ENCODE results near the gene PI4KA. TPM values are rescaled to one million over a fixed set of nuclear protein-coding genes. Genes with fewer than 3 reads are reported as not detected.
"Not testable (repeated sequence)": the region's sequence is repeated elsewhere in the genome, so short reads cannot be mapped to it uniquely, and the experiment has no call there.

The PI4KA gene
- total RNA-seq, 4 donors from 2014 or later: 69.8 to 115 (median 82.3) TPM

DNA sequence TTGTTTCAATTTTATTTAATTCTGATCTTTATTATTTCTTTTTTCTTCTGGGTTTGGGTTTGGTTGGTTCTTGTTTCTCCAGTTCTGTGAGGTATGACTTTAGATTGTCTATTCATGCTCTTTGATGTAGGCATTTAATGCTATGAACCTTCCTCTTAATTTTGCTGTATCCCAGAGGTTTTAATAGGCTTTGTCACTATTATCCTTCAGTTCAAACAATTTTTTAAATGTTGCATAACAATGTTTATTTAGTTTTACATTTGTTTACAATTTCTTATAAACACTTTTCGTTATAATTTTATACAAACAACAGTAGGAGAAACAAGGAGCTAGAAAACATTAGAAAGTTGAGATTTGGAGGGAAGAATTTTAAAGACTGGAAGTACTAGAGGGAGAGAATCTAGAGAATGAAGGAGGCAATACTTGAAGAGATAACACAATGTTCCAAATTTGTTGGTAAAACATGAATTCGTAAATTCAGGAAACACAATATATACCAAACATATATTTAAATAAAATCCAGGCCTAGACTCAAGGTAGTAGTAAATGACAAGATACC, 180.8 kb downstream of the PI4KA start:
- H3K4me3 ChIP-seq: no peak overlapping the region
- DNase-seq (ENCODE audit: extremely low spot score): no peak
- H3K27ac ChIP-seq (replicated peaks in 1 of 4): no peak overlapping the region
- intact Hi-C loops (cut with DNase I): no loop called here
- WGBS: 73% methylated on average over 2 of the region's 2 CpGs
- TF ChIP-seq EP300 (IDR thresholded peaks at IDR 0.05): no peak
- TF ChIP-seq POLR2A (IDR thresholded peaks at IDR 0.05; ENCODE audit: low read depth): no peak
- TF ChIP-seq, protein P1, sequence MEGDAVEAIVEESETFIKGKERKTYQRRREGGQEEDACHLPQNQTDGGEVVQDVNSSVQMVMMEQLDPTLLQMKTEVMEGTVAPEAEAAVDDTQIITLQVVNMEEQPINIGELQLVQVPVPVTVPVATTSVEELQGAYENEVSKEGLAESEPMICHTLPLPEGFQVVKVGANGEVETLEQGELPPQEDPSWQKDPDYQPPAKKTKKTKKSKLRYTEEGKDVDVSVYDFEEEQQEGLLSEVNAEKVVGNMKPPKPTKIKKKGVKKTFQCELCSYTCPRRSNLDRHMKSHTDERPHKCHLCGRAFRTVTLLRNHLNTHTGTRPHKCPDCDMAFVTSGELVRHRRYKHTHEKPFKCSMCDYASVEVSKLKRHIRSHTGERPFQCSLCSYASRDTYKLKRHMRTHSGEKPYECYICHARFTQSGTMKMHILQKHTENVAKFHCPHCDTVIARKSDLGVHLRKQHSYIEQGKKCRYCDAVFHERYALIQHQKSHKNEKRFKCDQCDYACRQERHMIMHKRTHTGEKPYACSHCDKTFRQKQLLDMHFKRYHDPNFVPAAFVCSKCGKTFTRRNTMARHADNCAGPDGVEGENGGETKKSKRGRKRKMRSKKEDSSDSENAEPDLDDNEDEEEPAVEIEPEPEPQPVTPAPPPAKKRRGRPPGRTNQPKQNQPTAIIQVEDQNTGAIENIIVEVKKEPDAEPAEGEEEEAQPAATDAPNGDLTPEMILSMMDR (IDR thresholded peaks at IDR 0.05): no peak
- TF ChIP-seq POLR2AphosphoS5 (IDR thresholded peaks at IDR 0.05): no peak
- no peaks in the 10 kb centered on the region for H3K4me1 ChIP-seq
- peaks cover 0 to 6% (median 0%) of the 10 kb centered on the region in 4 donors for H3K27me3 ChIP-seq
- no peaks in the 10 kb centered on the region for H3K9me3 ChIP-seq
- H3K36me3 ChIP-seq: no peaks in the 10 kb centered on the region

DNA sequence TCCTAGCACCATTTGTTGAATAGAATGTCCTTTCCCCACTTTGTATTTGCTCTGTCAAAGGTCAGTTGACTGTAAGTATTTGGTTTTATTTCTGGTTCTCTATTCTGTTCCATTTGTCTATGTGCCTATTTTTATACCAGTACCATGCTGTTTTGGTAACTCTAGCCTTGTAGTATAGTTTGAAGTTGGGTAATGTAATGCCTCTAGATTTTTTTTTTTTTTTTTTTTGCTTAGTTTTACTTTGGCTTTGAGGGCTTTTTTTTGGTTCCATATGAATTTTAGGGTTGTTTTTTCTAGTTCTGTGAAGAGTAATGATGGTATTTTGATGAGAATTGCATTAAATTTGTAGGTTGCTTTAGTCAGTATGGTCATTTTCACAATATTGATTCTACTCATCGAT, 183.0 kb downstream of the PI4KA start:
- DNase-seq (ENCODE audit: extremely low spot score); H3K4me3 ChIP-seq; H3K4me1 ChIP-seq; intact Hi-C loops (cut with DNase I); H3K36me3 ChIP-seq; H3K27ac ChIP-seq (replicated peaks in 1 of 4); H3K9me3 ChIP-seq: not testable (repeated sequence)
- 86% methylated on average over 1 of the region's 1 CpG for WGBS
- H3K27me3 ChIP-seq: peaks cover 0 to 14% (median 12%) of the 10 kb centered on the region in 4 donors

DNA sequence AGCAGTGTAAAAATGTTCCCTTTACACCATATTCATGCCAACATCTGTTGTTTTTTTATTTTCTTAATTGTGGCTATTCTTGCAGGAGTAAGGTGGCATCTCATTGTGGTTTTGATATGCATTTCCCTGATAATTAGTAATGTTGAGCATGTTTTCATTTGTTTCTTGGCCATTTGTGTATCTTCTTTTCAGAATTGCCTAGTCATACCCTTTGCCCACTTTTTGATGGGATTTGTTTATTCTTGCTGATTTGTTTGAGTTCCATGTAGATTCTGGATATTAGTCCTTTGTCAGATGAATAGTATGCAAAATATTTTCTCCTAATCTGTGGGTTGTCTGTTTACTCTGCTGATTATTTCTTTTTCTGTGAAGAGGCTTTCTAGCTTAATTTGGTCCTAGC, 183.6 kb downstream of the PI4KA start:
- Histone ChIP-seq H3K9me3 (no peaks in the 10 kb centered on the region), H3K27me3 (peaks cover 0 to 20% (median 15%) of the 10 kb centered on the region in 4 donors), H3K4me3 (no peak overlapping the region), H3K27ac (replicated peaks in 1 of 4) (no peak overlapping the region), H3K36me3 (no peaks in the 10 kb centered on the region), H3K4me1 (peaks cover 0 to 9% (median 6%) of the 10 kb centered on the region in 4 donors)
- TF ChIP-seq EP300 (IDR thresholded peaks at IDR 0.05) (no peak), POLR2AphosphoS5 (IDR thresholded peaks at IDR 0.05) (no peak), POLR2A (IDR thresholded peaks at IDR 0.05; ENCODE audit: low read depth) (no peak)
- TF ChIP-seq, protein P1 (IDR thresholded peaks at IDR 0.05): no peak
- intact Hi-C loops (cut with DNase I): no loop called here
- no peak for DNase-seq (ENCODE audit: extremely low spot score)

DNA sequence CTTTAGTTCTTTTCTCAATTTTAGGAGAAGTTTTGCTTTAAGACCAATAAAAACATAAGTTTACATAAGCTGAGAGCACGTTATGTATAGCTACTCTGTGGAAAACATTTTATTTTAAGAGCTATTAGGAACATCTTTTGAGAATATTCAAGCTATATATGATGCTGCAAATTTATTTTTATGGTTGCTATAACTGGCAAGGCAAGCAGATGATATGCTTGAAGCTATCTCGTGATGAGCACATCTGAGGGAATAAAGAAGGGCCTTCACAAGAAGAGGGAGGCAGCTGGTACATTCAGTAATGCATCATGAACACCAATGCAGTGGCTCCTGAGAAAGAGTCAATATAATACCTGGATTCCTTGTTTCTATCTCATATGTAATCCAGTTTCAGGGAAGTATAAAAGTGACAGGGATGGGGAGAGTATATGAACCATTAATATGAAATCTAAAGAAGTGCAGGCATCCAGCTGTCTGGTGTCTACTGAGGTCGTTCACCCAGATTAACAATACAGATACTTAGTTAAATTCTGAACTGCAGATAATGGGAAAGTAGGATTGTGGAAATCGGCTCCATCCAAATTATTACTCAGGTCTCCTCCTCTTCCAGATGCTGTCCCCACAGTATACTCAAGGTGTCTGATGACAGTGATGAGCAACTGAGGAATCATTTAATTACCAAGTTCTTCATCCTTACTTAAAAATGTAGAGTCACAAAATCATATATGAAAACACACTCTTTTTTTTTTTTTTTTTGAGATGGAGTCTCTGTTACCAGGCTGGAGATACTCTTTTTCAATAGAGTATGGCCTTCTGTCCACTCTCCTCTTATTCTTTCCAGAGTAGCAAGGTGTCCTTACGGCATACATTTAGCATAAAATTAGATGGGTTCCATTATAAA, 185.1 kb downstream of the PI4KA start:
- TF ChIP-seq POLR2AphosphoS5 (IDR thresholded peaks at IDR 0.05): no peak
- TF ChIP-seq EP300 (IDR thresholded peaks at IDR 0.05): no peak
- no peak for TF ChIP-seq POLR2A (IDR thresholded peaks at IDR 0.05; ENCODE audit: low read depth)
- TF ChIP-seq, protein P1 (IDR thresholded peaks at IDR 0.05): no peak
- Histone ChIP-seq H3K27me3 (peaks cover 0 to 33% (median 15%) of the 10 kb centered on the region in 4 donors), H3K4me1 (peaks cover 0 to 9% (median 6%) of the 10 kb centered on the region in 4 donors), H3K4me3 (no peak overlapping the region), H3K9me3 (no peaks in the 10 kb centered on the region), H3K36me3 (no peaks in the 10 kb centered on the region), H3K27ac (replicated peaks in 1 of 4) (no peak overlapping the region)
- WGBS: 77% methylated on average over 5 of the region's 5 CpGs
- DNase-seq (ENCODE audit: extremely low spot score): no peak
- intact Hi-C loops (cut with DNase I): no loop called here

DNA sequence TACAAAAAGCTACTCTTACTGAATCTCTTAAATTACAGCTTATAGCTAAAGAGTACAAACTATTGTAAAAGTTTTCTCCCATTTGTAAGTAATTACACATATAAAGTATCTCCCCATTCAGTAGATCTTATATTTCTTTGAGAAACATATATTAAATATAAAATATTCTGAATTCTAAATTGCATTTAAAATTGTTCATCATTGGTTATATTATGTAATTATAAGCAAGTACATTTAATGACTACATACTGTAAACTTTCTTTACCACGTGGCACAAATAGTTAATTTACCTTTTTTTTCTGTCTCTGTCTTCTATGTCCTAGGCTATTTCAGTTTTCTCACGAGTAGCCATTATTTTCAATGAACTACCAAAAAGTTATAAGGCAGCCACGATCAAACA, 185.9 kb downstream of the PI4KA start:
- Histone ChIP-seq H3K27me3 (peaks cover 0 to 38% (median 15%) of the 10 kb centered on the region in 4 donors), H3K9me3 (no peaks in the 10 kb centered on the region), H3K27ac (replicated peaks in 1 of 4) (no peak overlapping the region), H3K36me3 (no peaks in the 10 kb centered on the region), H3K4me1 (peaks cover 0 to 9% (median 6%) of the 10 kb centered on the region in 4 donors), H3K4me3 (no peak overlapping the region)
- 73% methylated on average over 3 of the region's 3 CpGs for WGBS
- DNase-seq (ENCODE audit: extremely low spot score): no peak
- intact Hi-C loops (cut with DNase I): no loop called here
- TF ChIP-seq, protein P1 (IDR thresholded peaks at IDR 0.05): no peak
- TF ChIP-seq EP300 (IDR thresholded peaks at IDR 0.05) (no peak), POLR2A (IDR thresholded peaks at IDR 0.05; ENCODE audit: low read depth) (no peak), POLR2AphosphoS5 (IDR thresholded peaks at IDR 0.05) (no peak)

Measured in esophagus muscularis mucosa (tissue), 4 donors.